Measurements from ENCODE around the gene PTPRN. TPM values are rescaled to one million over a fixed set of nuclear protein-coding genes. Genes with fewer than 3 reads are reported as not detected.
"Not testable (repeated sequence)": the region's sequence is repeated elsewhere in the genome, so short reads cannot be mapped to it uniquely, and the experiment has no call there.

PTPRN gene
- total RNA-seq, 1 donor from 2014 or later = not detected

GRCh38 chr2:219287580-219288265, 21.5 kb downstream of the PTPRN start:
- no peak for DNase-seq (ENCODE audit: low read depth in 2 of 2)

GRCh38 chr2:219287116-219287440, 22.1 kb downstream of the PTPRN start:
- DNase-seq (ENCODE audit: low read depth in 2 of 2) = not testable (repeated sequence)

- DNase-seq (ENCODE audit: low read depth in 2 of 2) = no peak
Observed at GRCh38 chr2:219286436-219287115, 22.6 kb downstream of the PTPRN start.

- DNase-seq (ENCODE audit: low read depth in 2 of 2) = no peak
Observed at GRCh38 chr2:219285894-219286425, 23.2 kb downstream of the PTPRN start.

- DNase-seq (ENCODE audit: low read depth in 2 of 2) = no peak
Observed at GRCh38 chr2:219285373-219285735, 23.8 kb downstream of the PTPRN start.

- DNase-seq (ENCODE audit: low read depth in 2 of 2) = no peak
Observed at GRCh38 chr2:219284501-219285372, 24.5 kb downstream of the PTPRN start.

- DNase-seq (ENCODE audit: low read depth in 2 of 2) = no peak
Observed at GRCh38 chr2:219282943-219283581, 26.1 kb downstream of the PTPRN start.

GRCh38 chr2:219282375-219282774, 26.8 kb downstream of the PTPRN start:
- no peak for DNase-seq (ENCODE audit: low read depth in 2 of 2)

- DNase-seq (ENCODE audit: low read depth in 2 of 2) = no peak
Observed at GRCh38 chr2:219281588-219281987, 27.6 kb downstream of the PTPRN start.

- DNase-seq (ENCODE audit: low read depth in 2 of 2) = no peak
Observed at GRCh38 chr2:219280651-219281050, 28.6 kb downstream of the PTPRN start.

GRCh38 chr2:219279916-219280516, 29.2 kb downstream of the PTPRN start:
- no peak for DNase-seq (ENCODE audit: low read depth in 2 of 2)

GRCh38 chr2:219279151-219279915, 29.9 kb downstream of the PTPRN start, which contains the start of gene DNAJB2:
Gene DNAJB2 (plus strand): TSS chr2:219279366. CDS start chr2:219279834, 468 bp downstream.
- peak; percentile 91 to 98 for DNase-seq (ENCODE audit: low read depth in 2 of 2)

- DNase-seq (ENCODE audit: low read depth in 2 of 2) = no peak
Observed at GRCh38 chr2:219278655-219279150, 30.5 kb downstream of the PTPRN start.

GRCh38 chr2:219277703-219278654, 31.2 kb downstream of the PTPRN start:
- DNase-seq (ENCODE audit: low read depth in 2 of 2) = peak in 1 of 2 donors; percentile 62

- no peak for DNase-seq (ENCODE audit: low read depth in 2 of 2)
Observed at GRCh38 chr2:219274361-219274921, 34.8 kb downstream of the PTPRN start.

GRCh38 chr2:219273937-219274336, 35.3 kb downstream of the PTPRN start:
- no peak for DNase-seq (ENCODE audit: low read depth in 2 of 2)

GRCh38 chr2:219272995-219273394, 36.2 kb downstream of the PTPRN start:
- DNase-seq (ENCODE audit: low read depth in 2 of 2) = no peak

- no peak for DNase-seq (ENCODE audit: low read depth in 2 of 2)
Observed at GRCh38 chr2:219272356-219272755, 36.8 kb downstream of the PTPRN start.

- no peak for DNase-seq (ENCODE audit: low read depth in 2 of 2)
Observed at GRCh38 chr2:219271021-219271420, 38.2 kb downstream of the PTPRN start.

Measured in dermis microvascular lymphatic vessel endothelial cell (primary cell).